CD4-positive, alpha-beta T cell (primary cell): ENCODE measurements around the gene AARSD1. TPM values are rescaled to one million over a fixed set of nuclear protein-coding genes. Genes with fewer than 3 reads are reported as not detected.
"Not testable (repeated sequence)": the region's sequence is repeated elsewhere in the genome, so short reads cannot be mapped to it uniquely, and the experiment has no call there.

Experiments used
- ATAC-seq: fragments of 200-7000 bp; cut with Tn5 transposase; one replicate; pipeline ENCODE4 v1.10.0; 2022; ENCODE audit warnings: mild to moderate bottlenecking; ENCODE audit not compliant: poor library complexity
- CTCF ChIA-PET: fragments of 350-600 bp; sonication (Branson Sonifier 250); formaldehyde crosslinking; loops from one replicate; lab custom pipeline; 2021; ENCODE audit warnings: antibody characterized with exemption, inconsistent platforms; lab: Charles Lee
- POLR2A ChIA-PET: fragments of 350-600 bp; sonication (Branson Sonifier 250); formaldehyde crosslinking; loops from one replicate; lab custom pipeline; 2021; ENCODE audit warnings: antibody characterized with exemption, inconsistent platforms; lab: Charles Lee
- DNase-seq, 14 experiments: peaks; one replicate each; pipeline ENCODE4 v3.0.0-alpha.2; 2013 to 2020; ENCODE audit warnings: mixed read lengths in 2 of 14
- H3K27ac ChIP-seq, 2 donors: one replicate each; pipeline versions ENCODE4 v1.5.1 to v1.7.0; 2013; ENCODE audit warnings: low read length in 2 of 2, low read depth in 1 of 2, mild to moderate bottlenecking in 1 of 2
- H3K27me3 ChIP-seq, 2 experiments: 1 replicate in 1 of 2; 2 replicates in 1 of 2; pipeline versions ENCODE4 v1.6.1 to v1.7.0; 2013; ENCODE audit warnings: low read length in 2 of 2, control low read depth in 1 of 2, mild to moderate bottlenecking in 1 of 2, moderate library complexity in 1 of 2; ENCODE audit not compliant: insufficient read depth in 2 of 2, control insufficient read depth in 1 of 2
- H3K36me3 ChIP-seq: one replicate; pipeline ENCODE4 v1.6.1; 2013; ENCODE audit warnings: low read length, control low read depth; ENCODE audit not compliant: insufficient read depth
- H3K4me1 ChIP-seq: one replicate; pipeline ENCODE4 v1.6.1; 2013; ENCODE audit warnings: low read length, control low read depth; ENCODE audit not compliant: insufficient read depth
- H3K4me3 ChIP-seq: one replicate; pipeline ENCODE4 v1.5.1; 2013; ENCODE audit warnings: mild to moderate bottlenecking, low read length, moderate library complexity
- H3K9me3 ChIP-seq, 2 experiments: 1 replicate in 1 of 2; 2 replicates in 1 of 2; pipeline versions ENCODE4 v1.6.1 to v1.7.0; 2013; ENCODE audit warnings: low read length in 2 of 2, mild to moderate bottlenecking in 2 of 2, control low read depth in 1 of 2, moderate library complexity in 1 of 2; ENCODE audit not compliant: control insufficient read depth in 1 of 2, insufficient read depth in 1 of 2
- H3K27ac Mint-ChIP-seq: one replicate; pipeline ENCODE4 v1.8.0; 2020; ENCODE audit warnings: mixed read lengths
- H3K27me3 Mint-ChIP-seq: one replicate; pipeline ENCODE4 v1.8.0; 2021; ENCODE audit warnings: mixed read lengths
- H3K36me3 Mint-ChIP-seq: one replicate; pipeline ENCODE4 v1.8.0; 2021; ENCODE audit warnings: low read depth, mixed read lengths
- H3K4me1 Mint-ChIP-seq: one replicate; pipeline ENCODE4 v1.8.0; 2021; ENCODE audit warnings: low read depth, mixed read lengths
- H3K4me3 Mint-ChIP-seq: one replicate; pipeline ENCODE4 v1.8.0; 2020; ENCODE audit warnings: mild to moderate bottlenecking, mixed read lengths
- H3K9me3 Mint-ChIP-seq: one replicate; pipeline ENCODE4 v1.8.0; 2020; ENCODE audit warnings: mixed read lengths
- CTCF ChIP-seq: fragments of 200-600 bp; IDR thresholded peaks from one replicate; pipeline ENCODE4 v1.8.0; 2022; ENCODE audit warnings: antibody characterized with exemption, mild to moderate bottlenecking
- intact Hi-C, 2 experiments: fragments of 100-400 bp; cut with DNase I in 1 of 2; cut with micrococcal nuclease in 1 of 2; formaldehyde crosslinking; loops; one replicate each; pipeline versions ENCODE4 v1.15.1 to v1.9.0; 2023 to 2025; cut with DNase I, micrococcal nuclease
- total RNA-seq, 174 experiments: library from RNA in 2 of 174; stranded (reverse) in 2 of 174; gene quantifications; one replicate each; pipeline ENCODE4 v1.2.3 and lab custom pipeline; 2021 to 2026

Gene AARSD1
- total RNA-seq, 2 experiments from 2014 or later, result 60.4 to 70.8 TPM

- Mint-ChIP-seq H3K4me3 (no peak overlapping the region), H3K36me3 (no peaks in the 10 kb centered on the region), H3K4me1 (no peaks in the 10 kb centered on the region), H3K27ac (no peak overlapping the region), H3K27me3 (no peaks in the 10 kb centered on the region), H3K9me3 (no peaks in the 10 kb centered on the region)
- H3K4me3 ChIP-seq, result no peak overlapping the region
- POLR2A ChIA-PET, result no interaction called here
- TF ChIP-seq CTCF, result no peak
- intact Hi-C loops, result no loop called here
- peaks cover 0 to 3% of the 10 kb centered on the region in 2 experiments for H3K27me3 ChIP-seq
- CTCF ChIA-PET, result no interaction called here
- H3K9me3 ChIP-seq, result no peaks in the 10 kb centered on the region
- no peaks in the 10 kb centered on the region for H3K36me3 ChIP-seq
- H3K27ac ChIP-seq, result no peak overlapping the region
- no peaks in the 10 kb centered on the region for H3K4me1 ChIP-seq
- no peak for DNase-seq
- ATAC-seq, result no peak
These were observed 42.0 kb downstream of the AARSD1 start for GRCh38 chr17:42922294-42922693.

- H3K4me1 Mint-ChIP-seq, result no peaks in the 10 kb centered on the region
- no peak overlapping the region for H3K27ac Mint-ChIP-seq
- Histone ChIP-seq H3K4me3 (no peak overlapping the region), H3K27ac (no peak overlapping the region), H3K36me3 (no peaks in the 10 kb centered on the region), H3K9me3 (no peaks in the 10 kb centered on the region), H3K4me1 (no peaks in the 10 kb centered on the region), H3K27me3 (peaks cover 0 to 3% of the 10 kb centered on the region in 2 experiments)
- no peaks in the 10 kb centered on the region for H3K36me3 Mint-ChIP-seq
- POLR2A ChIA-PET, result no interaction called here
- no peak for TF ChIP-seq CTCF
- intact Hi-C loops, result no loop called here
- no peak for DNase-seq
- CTCF ChIA-PET, result no interaction called here
- no peak overlapping the region for H3K4me3 Mint-ChIP-seq
- H3K9me3 Mint-ChIP-seq, result no peaks in the 10 kb centered on the region
- H3K27me3 Mint-ChIP-seq, result no peaks in the 10 kb centered on the region
- ATAC-seq, result no peak
These were observed 43.3 kb downstream of the AARSD1 start for GRCh38 chr17:42920922-42921321.

- Histone ChIP-seq H3K4me3 (no peak overlapping the region), H3K27me3 (peaks cover 0 to 3% of the 10 kb centered on the region in 2 experiments), H3K36me3 (no peaks in the 10 kb centered on the region), H3K9me3 (no peaks in the 10 kb centered on the region), H3K27ac (no peak overlapping the region), H3K4me1 (no peaks in the 10 kb centered on the region)
- no peak for DNase-seq
- no peak for ATAC-seq
- no peaks in the 10 kb centered on the region for H3K36me3 Mint-ChIP-seq
- H3K9me3 Mint-ChIP-seq, result no peaks in the 10 kb centered on the region
- no peaks in the 10 kb centered on the region for H3K4me1 Mint-ChIP-seq
- no peak overlapping the region for H3K4me3 Mint-ChIP-seq
- H3K27me3 Mint-ChIP-seq, result no peaks in the 10 kb centered on the region
- no peak for TF ChIP-seq CTCF
- intact Hi-C loops, result no loop called here
- H3K27ac Mint-ChIP-seq, result no peak overlapping the region
- ChIA-PET CTCF (no interaction called here), POLR2A (no interaction called here)
These were observed 44.0 kb downstream of the AARSD1 start for GRCh38 chr17:42920106-42920900.

GRCh38 chr17:42919522-42920077 lies 44.7 kb downstream of the AARSD1 start:
- ATAC-seq, H3K4me3 Mint-ChIP-seq, H3K4me3 ChIP-seq, H3K27ac ChIP-seq, H3K9me3 ChIP-seq, H3K27me3 ChIP-seq, CTCF ChIA-PET, H3K4me1 Mint-ChIP-seq, H3K4me1 ChIP-seq, H3K27me3 Mint-ChIP-seq, H3K9me3 Mint-ChIP-seq, H3K36me3 ChIP-seq, POLR2A ChIA-PET, H3K27ac Mint-ChIP-seq, DNase-seq, intact Hi-C loops, H3K36me3 Mint-ChIP-seq: not testable (repeated sequence)
